ENCODE measurements around the gene DNAH2. TPM values are rescaled to one million over a fixed set of nuclear protein-coding genes. Genes with fewer than 3 reads are reported as not detected.

The DNAH2 gene
- total and polyA plus RNA-seq, 2 of the 8 experiments (the other 6 are each of a cell fraction or from before 2014, with no cell fraction given), result 0.13 to 0.18 TPM

- Histone ChIP-seq H2AK5ac (ENCODE audit: low read depth, low read length) (peak within 1 kb of the TSS; percentile 69; the same call in 1 of the 2 replicates), H3K9ac (replicated peaks in 1 of 4; ENCODE audit: extremely low read depth in 1 of 4, low read depth in 3 of 4, low read length in 3 of 4) (peak within 1 kb of the TSS in 1 of 4 experiments; percentile 47; a peak in 2 of 7 replicates), H4K5ac (ENCODE audit: insufficient read length, low read depth, low read length) (no peak within 1 kb of the TSS), H4K20me1 (replicated peaks in 1 of 2; ENCODE audit: control insufficient read depth in 1 of 2, insufficient read depth in 2 of 2, low read length in 2 of 2) (peaks cover 0 to 19% of the 10 kb centered on the region in 2 experiments), H3K23me2 (ENCODE audit: low read depth, low read length) (peaks cover 26% of the 10 kb centered on the region), H2BK12ac (ENCODE audit: low read depth, low read length) (peak within 1 kb of the TSS; percentile 92; the same call in 1 of the 2 replicates), H3K27me3 (replicated peaks in 1 of 4; ENCODE audit: control insufficient read depth in 3 of 4, extremely low read depth in 1 of 4, insufficient read depth in 3 of 4, low read length in 3 of 4) (peaks cover 32 to 53% (median 49%) of the 10 kb centered on the region in 4 experiments), H3K79me1 (ENCODE audit: low read depth, low read length) (no peaks in the 10 kb centered on the region), H3K79me2 (ENCODE audit: control insufficient read depth in 1 of 2, insufficient read depth in 2 of 2, low read length in 2 of 2) (peaks cover 0 to 5% of the 10 kb centered on the region in 2 experiments; a peak in 1 of 4 replicates), H2BK15ac (ENCODE audit: low read length) (peak within 1 kb of the TSS; percentile 29; the same call in 1 of the 2 replicates), H3K4me2 (ENCODE audit: insufficient read depth in 1 of 2, low read depth in 2 of 2, low read length in 2 of 2) (peak within 1 kb of the TSS; percentile 74 to 97), H3K4me3 (ENCODE audit: extremely low read depth in 1 of 4, insufficient read depth in 2 of 4, low read depth in 3 of 4, low read length in 4 of 4) (peak within 1 kb of the TSS; percentile 35 to 84 (median 54)), H3K9me3 (ENCODE audit: insufficient read depth in 2 of 2, low read depth in 1 of 2, low read length in 1 of 2) (no peaks in the 10 kb centered on the region), H2BK120ac (replicated peaks; ENCODE audit: low read depth, low read length) (no peak within 1 kb of the TSS), H4K8ac (ENCODE audit: extremely low read depth, insufficient read depth, low read length) (peak within 1 kb of the TSS; percentile 17; the same call in 1 of the 2 replicates), H3K4ac (replicated peaks; ENCODE audit: insufficient read length, low read depth, low read length) (peak within 1 kb of the TSS; percentile 19), H3K36me3 (ENCODE audit: control insufficient read depth in 2 of 4, insufficient read depth in 4 of 4, low read length in 3 of 4) (peaks cover 0 to 4% (median 0%) of the 10 kb centered on the region in 4 experiments; a peak in 2 of 8 replicates), H3K56ac (replicated peaks; ENCODE audit: insufficient read length, low read depth, low read length) (no peak within 1 kb of the TSS), H3K14ac (ENCODE audit: insufficient read length) (no peak within 1 kb of the TSS), H2BK5ac (ENCODE audit: low read depth, low read length) (no peak within 1 kb of the TSS; the same call in 1 of the 2 replicates), H3K18ac (ENCODE audit: extremely low read depth, low read length) (peak within 1 kb of the TSS; percentile 60), H3K27ac (ENCODE audit: low read depth, low read length) (no peak within 1 kb of the TSS), H2BK20ac (ENCODE audit: low read length) (peak within 1 kb of the TSS; percentile 80; the same call in 1 of the 2 replicates), H2AFZ (ENCODE audit: low read length) (no peak within 1 kb of the TSS), H3K23ac (ENCODE audit: insufficient read length) (no peak within 1 kb of the TSS), H3K4me1 (replicated peaks in 1 of 4; ENCODE audit: control insufficient read depth in 3 of 4, insufficient read depth in 4 of 4, low read length in 3 of 4) (peaks cover 0 to 40% (median 33%) of the 10 kb centered on the region in 4 experiments; a peak in 6 of 7 replicates), H4K91ac (replicated peaks; ENCODE audit: insufficient read length, low read length) (no peak within 1 kb of the TSS)
- ChIA-PET POLR2A (ENCODE audit: partially characterized antibody) (interaction anchor here (1.1 to 3.1 kb wide), 5 partner anchors 10 to 133 kb away, joined by 4 to 34 read pairs (median 20); partner anchors contain the start of gene KDM6B), CTCF (ENCODE audit: partially characterized antibody) (interaction anchor here (1.4 to 2.7 kb wide), 2 partner anchors 10 to 22 kb away, joined by 4 to 7 read pairs; no protein-coding TSS in a partner anchor)
- FAIRE-seq, result no peak
- DNase-seq (ENCODE audit: low read depth in 1 of 2, low spot score in 2 of 2), result peak in 1 of 2 experiments; percentile 66
- 2% methylated on average over 44 of the region's 57 CpGs; no CpG with 5 or more reads in 1 of the 2 experiments for WGBS, 2 experiments (ENCODE audit: extremely low coverage in 1 of 2, insufficient coverage in 1 of 2, insufficient read length in 1 of 2, insufficient replicate concordance in 2 of 2, low coverage in 1 of 2, low lambda C conversion rate in 2 of 2, missing lambda C conversion rate in 1 of 2)
- TF ChIP-seq RFX5 (IDR thresholded peaks at IDR 0.05; ENCODE audit: borderline replicate concordance, low read depth, low read length) (no peak), NANOG (IDR thresholded peaks at IDR 0.05; ENCODE audit: insufficient read depth, low read depth, low read length, poor library complexity, severe bottlenecking) (no peak), EGR1 (IDR thresholded peaks at IDR 0.05; ENCODE audit: borderline replicate concordance, low read depth, low read length) (no peak), MAX (IDR thresholded peaks at IDR 0.05) (peak; percentile 90), TCF12 (IDR thresholded peaks at IDR 0.05; ENCODE audit: low read depth, low read length) (0 out of 2 replicates have a peak, but pooled peaks have one; percentile 43), HDAC2 (IDR thresholded peaks at IDR 0.05; ENCODE audit: borderline replicate concordance in 1 of 2, low read depth in 2 of 2, low read length in 2 of 2) (no peak), GABPA (IDR thresholded peaks at IDR 0.05; ENCODE audit: borderline replicate concordance, insufficient read depth, low read length) (no peak), ASH2L (IDR thresholded peaks at IDR 0.05; ENCODE audit: low read length) (peak; percentile 70), GTF2F1 (IDR thresholded peaks at IDR 0.05; ENCODE audit: borderline replicate concordance, low read depth, low read length) (no peak), HDAC6 (IDR thresholded peaks at IDR 0.05; ENCODE audit: low read depth, low read length) (no peak)
Observed at GRCh38 chr17:7854851-7855659, 137.5 kb downstream of the DNAH2 start, which contains the start of gene TMEM88. TMEM88 (plus strand) TSS chr17:7855066; CDS start chr17:7855075, 9 bp downstream.
